Activated CD4-positive, alpha-beta T cell treated with anti-CD3 and anti-CD28 coated beads, Interleukin-2, amount 10 ng/mL, durations not matched to agents 7 days and 5 days (primary cell): ENCODE measurements around the gene WWOX. TPM values are rescaled to one million over a fixed set of nuclear protein-coding genes. Genes with fewer than 3 reads are reported as not detected.
"Not testable (repeated sequence)": the region's sequence is repeated elsewhere in the genome, so short reads cannot be mapped to it uniquely, and the experiment has no call there.

Experiments used
- CTCF ChIA-PET: fragments of 350-600 bp; sonication (Branson Sonifier 250); formaldehyde crosslinking; loops from one replicate; lab custom pipeline; 2021; ENCODE audit warnings: antibody characterized with exemption; lab: Charles Lee
- POLR2A ChIA-PET: fragments of 350-600 bp; sonication (Branson Sonifier 250); formaldehyde crosslinking; loops from one replicate; lab custom pipeline; 2021; ENCODE audit warnings: antibody characterized with exemption; lab: Charles Lee
- DNase-seq: peaks from one replicate; pipeline ENCODE4 v3.0.0-alpha.2; 2020
- H3K27ac Mint-ChIP-seq: one replicate; pipeline ENCODE4 v1.8.0; 2021; ENCODE audit warnings: mild to moderate bottlenecking, moderate library complexity, mixed read lengths
- H3K27me3 Mint-ChIP-seq: one replicate; pipeline ENCODE4 v1.8.0; 2021; ENCODE audit warnings: mixed read lengths
- H3K36me3 Mint-ChIP-seq: one replicate; pipeline ENCODE4 v1.8.0; 2021; ENCODE audit warnings: low read depth, mixed read lengths
- H3K4me1 Mint-ChIP-seq: one replicate; pipeline ENCODE4 v1.8.0; 2021; ENCODE audit warnings: mixed read lengths
- H3K4me3 Mint-ChIP-seq: one replicate; pipeline ENCODE4 v1.8.0; 2021; ENCODE audit warnings: mild to moderate bottlenecking, moderate library complexity, mixed read lengths
- H3K9me3 Mint-ChIP-seq: one replicate; pipeline ENCODE4 v1.8.0; 2021; ENCODE audit warnings: mixed read lengths
- total RNA-seq, 2 experiments: library from RNA; stranded (reverse); gene quantifications; one replicate each; pipeline ENCODE4 v1.2.3, GENCODE V29; 2021

WWOX gene
- total RNA-seq, 2 experiments from 2014 or later: 22.2 to 28.9 TPM

DNA sequence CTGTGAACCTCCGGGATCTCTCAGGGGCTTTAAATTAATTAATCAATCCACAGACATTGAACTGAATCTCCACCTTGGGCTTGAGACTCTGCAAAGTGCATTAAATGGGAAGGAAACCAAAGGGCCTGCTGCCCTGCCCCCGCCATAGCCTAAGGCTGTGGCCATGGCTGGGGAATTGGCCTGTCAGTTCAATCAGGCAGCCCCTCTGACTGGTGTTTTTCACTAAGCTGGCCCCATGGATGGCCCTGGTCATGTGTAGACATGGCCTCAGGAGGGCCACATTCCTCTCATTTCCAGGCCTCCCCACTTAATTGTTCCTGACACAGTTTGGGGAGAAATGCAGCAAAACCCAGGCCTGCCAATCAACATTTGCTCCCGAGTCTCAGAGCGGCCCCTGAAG is 499.8 kb downstream of the WWOX start:
- Mint-ChIP-seq H3K36me3 (no peaks in the 10 kb centered on the region), H3K4me3 (no peak overlapping the region), H3K9me3 (no peaks in the 10 kb centered on the region), H3K4me1 (no peaks in the 10 kb centered on the region), H3K27ac (no peak overlapping the region), H3K27me3 (no peaks in the 10 kb centered on the region)
- no peak for DNase-seq
- ChIA-PET CTCF (no interaction called here), POLR2A (interaction anchor here (0.6 kb wide), 1 partner anchor 11 kb away, joined by 6 read pairs; no protein-coding TSS in a partner anchor)

DNA sequence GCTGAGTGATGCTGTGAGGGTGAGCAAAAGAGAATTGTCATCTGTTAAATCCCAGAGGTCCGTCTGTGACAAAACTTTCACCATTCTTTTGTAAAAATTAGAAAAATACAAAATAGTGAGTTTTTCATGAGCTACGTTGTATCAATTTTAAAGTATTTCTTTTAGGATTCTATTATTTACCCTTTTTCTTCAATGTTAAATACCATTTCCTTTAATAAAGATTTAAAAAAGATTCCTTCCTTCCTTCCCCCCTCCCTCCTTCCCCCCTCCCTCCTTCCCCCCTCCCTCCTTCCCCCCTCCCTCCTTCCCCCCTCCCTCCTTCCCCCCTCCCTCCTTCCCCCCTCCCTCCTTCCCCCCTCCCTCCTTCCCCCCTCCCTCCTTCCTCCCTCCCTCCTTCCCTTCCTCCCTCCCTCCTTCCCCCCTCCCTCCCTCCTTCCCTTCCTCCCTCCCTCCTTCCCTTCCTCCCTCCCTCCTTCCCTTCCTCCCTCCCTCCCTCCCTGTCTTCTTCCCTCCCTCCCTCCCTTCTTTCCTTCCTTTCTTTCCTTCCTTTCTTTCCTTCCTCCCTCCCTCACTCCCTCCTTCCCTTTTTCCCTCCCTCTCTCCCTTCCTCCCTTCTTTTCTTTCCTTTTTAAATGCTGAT is 505.1 kb downstream of the WWOX start:
- H3K9me3 Mint-ChIP-seq, H3K27me3 Mint-ChIP-seq, H3K27ac Mint-ChIP-seq, DNase-seq, H3K4me3 Mint-ChIP-seq, CTCF ChIA-PET, H3K4me1 Mint-ChIP-seq, POLR2A ChIA-PET, H3K36me3 Mint-ChIP-seq: not testable (repeated sequence)

DNA sequence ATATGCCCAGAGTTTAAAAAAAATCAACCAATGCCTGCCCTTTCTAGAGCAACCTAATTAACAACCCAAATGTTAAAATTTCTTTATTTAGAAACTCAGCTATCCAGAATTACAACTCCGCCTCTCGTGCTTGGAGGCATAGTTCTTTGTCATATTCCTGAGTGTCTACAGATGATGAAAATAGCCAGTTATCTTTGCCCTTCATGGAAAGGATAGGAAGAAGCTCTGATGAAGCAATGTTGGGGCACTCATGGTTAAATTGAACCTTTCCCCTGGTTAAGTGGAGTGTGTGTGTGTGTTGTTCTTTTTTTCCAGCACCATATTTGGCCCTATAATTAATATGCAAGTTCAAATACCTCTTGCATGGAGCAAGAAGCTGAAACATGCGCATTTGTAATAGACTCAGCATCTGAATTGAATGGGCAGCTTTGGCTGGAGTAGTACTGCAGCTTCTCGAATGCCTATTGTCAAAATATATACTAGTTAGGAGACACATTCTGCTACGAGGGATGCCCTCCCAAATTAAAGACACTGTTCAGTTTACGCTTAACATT is 506.2 kb downstream of the WWOX start:
- peaks cover 6% of the 10 kb centered on the region for H3K4me1 Mint-ChIP-seq
- no peaks in the 10 kb centered on the region for H3K9me3 Mint-ChIP-seq
- H3K36me3 Mint-ChIP-seq: no peaks in the 10 kb centered on the region
- no peak overlapping the region for H3K27ac Mint-ChIP-seq
- DNase-seq: no peak
- no peaks in the 10 kb centered on the region for H3K27me3 Mint-ChIP-seq
- no peak overlapping the region for H3K4me3 Mint-ChIP-seq
- POLR2A ChIA-PET: no interaction called here
- CTCF ChIA-PET: no interaction called here

DNA sequence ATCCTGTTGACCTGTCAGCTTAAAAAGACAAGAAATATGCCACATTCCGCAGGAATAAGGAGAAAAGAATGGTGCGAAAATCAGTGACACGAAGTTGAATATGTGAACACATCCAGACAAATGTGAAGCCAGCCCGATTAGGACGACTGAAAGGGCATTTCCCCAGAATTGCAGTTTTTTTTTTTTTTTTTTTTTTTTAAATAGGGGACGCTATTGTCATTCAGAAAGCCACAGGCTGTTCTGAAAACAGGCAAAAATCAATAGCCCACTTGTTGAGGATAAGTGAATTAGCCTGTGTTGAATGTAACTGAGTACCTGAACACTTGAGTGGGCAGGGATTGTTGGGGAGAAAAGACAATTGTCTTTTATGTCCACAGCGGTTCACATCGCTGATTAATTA is 507.1 kb downstream of the WWOX start:
- Mint-ChIP-seq H3K27ac (no peak overlapping the region), H3K36me3 (no peaks in the 10 kb centered on the region), H3K4me3 (no peak overlapping the region), H3K4me1 (peaks cover 6% of the 10 kb centered on the region), H3K27me3 (no peaks in the 10 kb centered on the region), H3K9me3 (no peaks in the 10 kb centered on the region)
- CTCF ChIA-PET: no interaction called here
- POLR2A ChIA-PET: no interaction called here
- no peak for DNase-seq

DNA sequence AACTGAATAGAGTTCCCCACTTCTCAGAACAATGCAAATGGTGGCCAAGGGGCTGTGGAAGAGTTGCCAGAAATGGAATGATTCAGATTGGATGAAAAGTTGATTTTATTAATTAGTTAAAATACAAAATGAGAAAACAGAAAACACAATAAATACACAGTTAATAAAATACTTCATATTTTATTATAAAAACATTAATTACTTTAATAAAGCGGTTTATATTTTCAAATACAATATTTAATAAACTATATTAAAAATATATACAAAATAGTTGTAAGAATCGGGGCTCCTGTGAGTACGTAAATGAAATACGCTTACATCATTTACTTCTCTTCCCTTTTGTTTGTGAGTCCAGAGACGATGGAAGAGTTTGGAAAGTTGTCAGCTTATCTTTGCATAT is 507.6 kb downstream of the WWOX start:
- Mint-ChIP-seq H3K27ac (no peak overlapping the region), H3K9me3 (no peaks in the 10 kb centered on the region), H3K27me3 (no peaks in the 10 kb centered on the region)

DNA sequence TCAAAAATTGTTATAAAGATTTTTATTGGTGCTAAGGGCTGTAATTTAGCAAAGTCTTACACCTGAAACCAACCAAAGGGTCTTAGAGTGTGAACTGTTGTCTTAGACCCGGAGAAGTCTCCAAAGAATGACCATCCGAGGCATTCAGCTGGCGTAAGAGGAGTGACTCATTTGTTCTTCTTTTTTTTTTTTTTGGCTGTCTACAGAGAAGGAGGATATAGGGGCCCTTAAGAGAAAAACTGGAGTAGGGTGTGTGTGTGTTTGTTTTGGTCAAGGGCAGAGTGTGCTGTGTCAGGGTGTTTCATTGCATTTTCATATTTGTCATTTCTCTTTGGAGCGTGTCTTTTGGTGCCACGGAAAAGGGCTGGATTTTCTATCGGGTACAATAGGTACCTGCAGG is 508.0 kb downstream of the WWOX start:
- Mint-ChIP-seq H3K4me3 (no peak overlapping the region), H3K27ac (no peak overlapping the region), H3K27me3 (no peaks in the 10 kb centered on the region), H3K36me3 (no peaks in the 10 kb centered on the region), H3K9me3 (no peaks in the 10 kb centered on the region), H3K4me1 (peaks cover 6% of the 10 kb centered on the region)
- ChIA-PET CTCF (no interaction called here), POLR2A (no interaction called here)
- no peak for DNase-seq

More for the DNA sequence above, 507.6 kb downstream of the WWOX start:
- POLR2A ChIA-PET: no interaction called here
- no peaks in the 10 kb centered on the region for H3K36me3 Mint-ChIP-seq
- CTCF ChIA-PET: no interaction called here
- H3K4me1 Mint-ChIP-seq: peaks cover 6% of the 10 kb centered on the region
- DNase-seq: no peak
- no peak overlapping the region for H3K4me3 Mint-ChIP-seq

DNA sequence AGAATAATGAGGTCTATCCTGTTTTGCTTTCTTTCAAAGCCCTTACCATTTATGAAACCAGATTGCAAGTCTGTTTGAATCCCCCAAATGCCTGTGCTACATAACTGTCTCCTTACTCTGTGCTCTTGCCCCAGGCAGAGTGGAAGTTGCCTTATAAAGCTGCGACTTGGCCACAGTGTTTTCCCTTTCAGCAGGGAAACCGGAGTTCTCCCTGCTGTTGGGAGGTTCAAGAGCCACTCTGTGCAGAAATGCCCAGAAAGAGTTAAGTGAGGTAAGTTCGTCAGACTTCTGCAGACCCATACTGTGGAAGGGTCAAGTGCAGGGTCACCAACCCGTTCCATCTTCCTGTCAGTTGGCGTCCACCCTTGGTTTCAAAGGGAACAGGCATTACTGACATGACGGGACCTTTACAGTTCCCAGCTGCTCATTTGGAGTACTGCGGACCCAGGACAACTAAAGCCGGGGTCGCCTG is 508.9 kb downstream of the WWOX start:
- peaks cover 6% of the 10 kb centered on the region for H3K4me1 Mint-ChIP-seq
- POLR2A ChIA-PET: no interaction called here
- no peaks in the 10 kb centered on the region for H3K9me3 Mint-ChIP-seq
- no peaks in the 10 kb centered on the region for H3K36me3 Mint-ChIP-seq
- no peak for DNase-seq
- no peak overlapping the region for H3K27ac Mint-ChIP-seq
- H3K27me3 Mint-ChIP-seq: no peaks in the 10 kb centered on the region
- no peak overlapping the region for H3K4me3 Mint-ChIP-seq
- CTCF ChIA-PET: no interaction called here

DNA sequence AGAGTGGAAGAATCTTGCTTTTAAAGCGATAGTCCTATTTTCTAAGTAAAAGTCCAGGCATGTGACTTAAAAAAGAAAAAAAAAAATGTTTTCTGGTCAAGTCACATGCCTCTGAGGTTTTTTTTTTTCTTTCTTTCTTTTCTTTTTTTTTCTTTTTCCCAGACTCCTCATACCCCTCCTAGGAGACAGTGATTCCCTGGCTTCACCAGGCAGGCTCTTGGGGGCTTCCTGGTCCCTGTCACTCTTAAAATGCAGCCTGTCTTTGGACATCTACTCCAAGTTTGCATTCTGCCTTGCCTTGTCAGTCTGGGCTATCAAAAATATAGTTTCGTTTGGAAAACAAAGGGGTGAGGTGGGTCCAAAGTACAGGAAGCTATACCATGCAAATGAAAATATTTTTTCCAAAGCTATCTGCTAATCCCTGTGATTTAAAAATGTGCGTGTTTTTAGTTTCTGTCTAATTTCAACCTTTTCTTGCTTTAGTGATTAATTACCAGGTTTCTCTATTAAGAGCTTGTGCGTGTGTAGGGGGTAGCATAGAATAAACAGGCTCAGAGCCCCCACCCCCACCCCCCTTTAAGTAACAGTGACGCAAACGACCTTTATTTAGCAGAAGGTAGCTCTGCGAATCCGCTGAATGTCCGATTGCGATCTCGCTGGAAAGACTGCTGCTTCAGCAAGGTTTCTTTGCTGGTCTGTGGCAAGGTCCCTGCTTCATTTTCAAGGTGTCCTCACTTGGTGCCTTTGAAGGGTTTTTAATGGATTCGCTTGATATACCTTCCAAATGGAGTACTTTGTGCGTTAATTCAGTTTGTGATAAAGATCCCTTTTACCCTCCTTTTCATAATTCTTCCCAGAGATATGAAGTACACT is 510.2 kb downstream of the WWOX start:
- ChIA-PET CTCF (no interaction called here), POLR2A (interaction anchor here (0.6 kb wide), 1 partner anchor 11 kb away, joined by 6 read pairs; no protein-coding TSS in a partner anchor)

DNA sequence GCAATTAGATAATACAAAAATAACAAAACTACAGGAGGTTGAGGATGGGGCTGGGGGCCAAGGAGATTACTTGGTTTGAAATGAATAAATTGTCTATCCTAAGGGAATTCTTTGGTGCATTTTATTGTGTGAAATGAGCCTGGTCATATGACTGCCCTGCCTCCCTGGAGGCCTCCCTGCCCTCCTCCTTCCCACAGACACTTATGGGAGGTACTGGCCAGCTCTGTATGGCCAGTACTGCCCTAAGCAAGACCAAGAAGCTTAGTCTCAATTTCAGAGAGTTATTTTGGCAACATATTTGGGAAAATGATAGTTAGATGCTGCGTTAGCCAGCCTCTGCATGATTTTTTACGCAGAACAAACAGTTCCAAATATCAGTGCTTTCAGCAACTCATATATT is 511.9 kb downstream of the WWOX start:
- no peak for DNase-seq
- H3K27ac Mint-ChIP-seq: no peak overlapping the region
- no peaks in the 10 kb centered on the region for H3K36me3 Mint-ChIP-seq
- no peaks in the 10 kb centered on the region for H3K27me3 Mint-ChIP-seq
- H3K4me3 Mint-ChIP-seq: no peak overlapping the region
- CTCF ChIA-PET: no interaction called here
- H3K9me3 Mint-ChIP-seq: no peaks in the 10 kb centered on the region
- POLR2A ChIA-PET: no interaction called here
- H3K4me1 Mint-ChIP-seq: peaks cover 6% of the 10 kb centered on the region

More for the DNA sequence above, 510.2 kb downstream of the WWOX start:
- Mint-ChIP-seq H3K27me3 (no peaks in the 10 kb centered on the region), H3K36me3 (no peaks in the 10 kb centered on the region), H3K4me1 (peaks cover 6% of the 10 kb centered on the region), H3K4me3 (no peak overlapping the region), H3K27ac (no peak overlapping the region), H3K9me3 (no peaks in the 10 kb centered on the region)
- no peak for DNase-seq

DNA sequence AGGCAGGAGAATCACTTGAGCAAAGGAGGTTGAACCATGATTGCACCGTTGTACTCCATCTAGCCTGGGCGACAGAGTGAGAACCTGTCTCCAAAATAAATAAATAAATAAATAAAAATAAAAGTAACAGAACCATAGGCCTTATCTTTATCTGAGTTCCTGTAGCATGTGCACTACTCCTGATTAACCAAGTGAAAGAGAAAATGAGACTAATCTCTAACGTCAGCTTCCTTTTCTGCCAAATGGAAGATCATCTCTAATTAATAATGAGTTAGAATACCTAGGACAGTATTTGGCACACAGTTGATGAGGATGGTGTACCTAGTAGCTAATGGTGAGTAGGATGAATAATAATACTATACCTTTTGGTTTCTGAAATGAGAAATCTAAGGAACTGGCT is 520.4 kb downstream of the WWOX start:
- Mint-ChIP-seq H3K4me1 (no peaks in the 10 kb centered on the region), H3K9me3 (peaks cover 10% of the 10 kb centered on the region), H3K27me3 (no peaks in the 10 kb centered on the region), H3K27ac (no peak overlapping the region), H3K4me3 (no peak overlapping the region), H3K36me3 (no peaks in the 10 kb centered on the region)
- ChIA-PET CTCF (no interaction called here), POLR2A (no interaction called here)
- DNase-seq: no peak

DNA sequence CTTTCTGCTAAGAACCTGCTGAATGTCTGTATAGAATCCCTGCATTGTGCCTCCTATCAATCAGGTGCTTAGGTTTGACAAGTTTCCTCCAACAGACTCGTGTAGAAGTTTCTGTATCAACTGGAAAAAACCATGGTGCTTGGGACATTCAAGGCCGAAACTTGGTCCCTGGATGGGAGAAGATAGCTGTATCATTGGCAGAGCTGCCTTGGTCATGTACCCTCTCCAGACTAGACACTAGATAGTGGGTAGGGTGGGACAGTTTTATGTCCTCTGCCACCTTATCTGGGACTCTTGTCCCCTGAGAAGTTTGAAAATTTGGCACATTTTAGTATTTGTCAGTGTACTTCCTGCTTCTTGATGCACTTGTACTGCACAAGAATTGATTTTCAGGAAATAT is 520.8 kb downstream of the WWOX start:
- peaks cover 10% of the 10 kb centered on the region for H3K9me3 Mint-ChIP-seq
- POLR2A ChIA-PET: no interaction called here
- H3K4me1 Mint-ChIP-seq: no peaks in the 10 kb centered on the region
- no peak for DNase-seq
- H3K4me3 Mint-ChIP-seq: no peak overlapping the region
- H3K27me3 Mint-ChIP-seq: no peaks in the 10 kb centered on the region
- no peak overlapping the region for H3K27ac Mint-ChIP-seq
- H3K36me3 Mint-ChIP-seq: no peaks in the 10 kb centered on the region
- CTCF ChIA-PET: no interaction called here

- Mint-ChIP-seq H3K4me1 (no peaks in the 10 kb centered on the region), H3K27ac (no peak overlapping the region), H3K9me3 (peaks cover 13% of the 10 kb centered on the region), H3K27me3 (no peaks in the 10 kb centered on the region), H3K4me3 (no peak overlapping the region), H3K36me3 (no peaks in the 10 kb centered on the region)
- POLR2A ChIA-PET: no interaction called here
- no peak for DNase-seq
- CTCF ChIA-PET: no interaction called here
Measured at GRCh38 chr16:78623796-78624195, 524.3 kb downstream of the WWOX start.

GRCh38 chr16:78624366-78624765 is 524.9 kb downstream of the WWOX start:
- ChIA-PET CTCF (interaction anchor here (0.5 kb wide), 1 partner anchor 63 kb away, joined by 3 read pairs; no protein-coding TSS in a partner anchor), POLR2A (no interaction called here)
- no peak overlapping the region for H3K4me3 Mint-ChIP-seq
- no peaks in the 10 kb centered on the region for H3K36me3 Mint-ChIP-seq
- no peak for DNase-seq
- no peak overlapping the region for H3K27ac Mint-ChIP-seq
- no peaks in the 10 kb centered on the region for H3K4me1 Mint-ChIP-seq
- H3K9me3 Mint-ChIP-seq: peaks cover 16% of the 10 kb centered on the region
- no peaks in the 10 kb centered on the region for H3K27me3 Mint-ChIP-seq
